Ovary (tissue), 3 donors: ENCODE data around the gene CDC25A.

Experiments used
- CTCF ChIP-seq, 3 donors: fragments of 450-650 bp in 2 of 3; fragments of 200-600 bp in 1 of 3; IDR thresholded peaks; one replicate each; pipeline versions ENCODE4 v1.5.1 to v1.8.0; 2016 to 2022; ENCODE audit warnings: antibody characterized with exemption in 3 of 3, mild to moderate bottlenecking in 1 of 3
- EP300 ChIP-seq: sonication (generic); formaldehyde crosslinking; IDR thresholded peaks from one replicate; pipeline ENCODE4 v1.6.1; 2017; ENCODE audit warnings: antibody characterized with exemption
- donor health status: DM: no; HTN: no; CAD: no.

DNA sequence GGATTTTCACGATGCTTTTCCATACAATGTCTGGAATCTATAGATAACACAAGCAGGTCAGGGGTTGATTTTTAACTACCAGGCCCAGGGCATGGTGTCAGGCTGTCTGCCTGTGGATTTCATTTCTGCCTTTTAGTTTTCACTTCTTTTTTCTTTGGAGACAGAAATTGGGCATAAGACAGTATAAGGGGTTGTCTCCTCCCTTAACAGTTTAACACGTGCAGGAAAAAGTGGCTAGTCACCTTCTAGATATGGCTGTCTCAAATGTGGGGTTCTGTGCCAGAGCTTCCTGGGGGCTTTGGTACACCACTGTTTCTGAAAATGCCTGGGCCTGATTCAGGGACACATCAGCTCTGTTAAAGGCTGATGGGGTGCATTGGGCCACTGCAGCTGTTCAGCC, 45.3 kb upstream of the CDC25A start:
- TF ChIP-seq CTCF (IDR thresholded peaks at IDR 0.05), result no peak
- no peak for TF ChIP-seq EP300
